ENCODE measurements around the gene BAIAP2L2. TPM values are rescaled to one million over a fixed set of nuclear protein-coding genes. Genes with fewer than 3 reads are reported as not detected.

The BAIAP2L2 gene
- total and polyA plus RNA-seq, 10 of the 15 experiments (the other 5 are each of a cell fraction or from before 2014, with no cell fraction given), result 0.08 to 0.38 (median 0.14) TPM; not detected in 6

GRCh38 chr22:38073150-38074130 lies 37.0 kb downstream of the BAIAP2L2 start (continued):
- no peak for TF ChIP-seq CEBPZ (IDR thresholded peaks at IDR 0.05; ENCODE audit: low read depth, low read length)
- no peak for TF ChIP-seq CBFB (IDR thresholded peaks at IDR 0.05; ENCODE audit: low read depth)

GRCh38 chr22:38072322-38073149 lies 37.9 kb downstream of the BAIAP2L2 start:
- no peaks in the 10 kb centered on the region; a peak in 2 of 4 replicates for H3K36me3 ChIP-seq (ENCODE audit: control insufficient read depth in 2 of 2, insufficient read depth in 2 of 2, low read length in 1 of 2)
- intact Hi-C loops (cut with micrococcal nuclease; ENCODE audit: unreplicated experiment), result no loop called here
- 93% methylated on average over 25 of the region's 25 CpGs for WGBS (ENCODE audit: insufficient coverage, insufficient replicate concordance, low lambda C conversion rate, missing lambda C conversion rate)
- no peaks in the 10 kb centered on the region for H3K9me3 ChIP-seq (replicated peaks; ENCODE audit: control insufficient read depth, insufficient read depth, low read length)
- POLR2A ChIA-PET, result no interaction called here
- RAD21 ChIA-PET (ENCODE audit: unreplicated experiment), result interaction anchor here (1.4 kb wide), 1 partner anchor 20 kb away, joined by 4 read pairs; no protein-coding TSS in a partner anchor
- no peak overlapping the region for H2AFZ ChIP-seq (ENCODE audit: control insufficient read depth, low read depth, low read length)
- BruUV-seq (replicated peaks), result no TSS peak
- H3K9ac ChIP-seq (ENCODE audit: control insufficient read depth, insufficient read depth, low read length), result no peak overlapping the region
- SMC1A ChIA-PET (ENCODE audit: uncharacterized antibody, unreplicated experiment), result interaction anchor here (1.0 kb wide), 1 partner anchor 233 kb away, joined by 4 read pairs; no protein-coding TSS in a partner anchor
- no peaks in the 10 kb centered on the region for H4K20me1 ChIP-seq (ENCODE audit: control insufficient read depth, insufficient read depth)
- no peak overlapping the region for H3K4me2 ChIP-seq (ENCODE audit: control insufficient read depth, insufficient read depth)
- in situ Hi-C loops (cut with MboI), result no loop called here
- no peak for DNase-seq (ENCODE audit: low read depth, low spot score)
- FAIRE-seq, result no peak
- CTCF ChIA-PET, result interaction anchor here (1.9 kb wide), 1 partner anchor 20 kb away, joined by 4 read pairs; no protein-coding TSS in a partner anchor
- no peaks in the 10 kb centered on the region for H3K4me1 ChIP-seq (ENCODE audit: control insufficient read depth, insufficient read depth, low read length)
- no peaks in the 10 kb centered on the region for H3K79me2 ChIP-seq (ENCODE audit: control insufficient read depth, insufficient read depth, low read length)
- no peak overlapping the region for H3K4me3 ChIP-seq
- H3K27ac ChIP-seq (ENCODE audit: control insufficient read depth, insufficient read depth), result no peak overlapping the region
- H3K27me3 ChIP-seq (replicated peaks in 1 of 2; ENCODE audit: control insufficient read depth in 2 of 2, insufficient read depth in 2 of 2, low read length in 1 of 2), result no peaks in the 10 kb centered on the region
- no peak for ATAC-seq
- TF ChIP-seq MYB (IDR thresholded peaks at IDR 0.05; ENCODE audit: borderline replicate concordance, low read depth, low read length) (no peak), IRF3 (IDR thresholded peaks at IDR 0.05) (no peak), NRF1 (conservative IDR thresholded peaks at IDR 0.05; ENCODE audit: low read depth, low read length) (no peak), STAT3 (IDR thresholded peaks at IDR 0.05; ENCODE audit: low read depth, low read length) (no peak), RUNX3 (IDR thresholded peaks at IDR 0.05; ENCODE audit: low read length) (no peak), PBX3 (IDR thresholded peaks at IDR 0.05; ENCODE audit: insufficient replicate concordance, low read depth, low read length) (no peak), SREBF2 (IDR thresholded peaks at IDR 0.05; ENCODE audit: low read length) (no peak), SPI1 (IDR thresholded peaks at IDR 0.05; ENCODE audit: borderline replicate concordance, insufficient read depth, low read depth, low read length) (no peak), NFYA (IDR thresholded peaks at IDR 0.05; ENCODE audit: borderline replicate concordance, low read depth, low read length) (no peak), CREB1 (IDR thresholded peaks at IDR 0.05; ENCODE audit: low read depth) (no peak), ZNF384 (IDR thresholded peaks at IDR 0.05; ENCODE audit: borderline replicate concordance, low read depth, low read length) (no peak), PAX8 (IDR thresholded peaks at IDR 0.05) (no peak)

Data from GM12878 (cell line).